Esophagus muscularis mucosa (tissue), 4 donors: ENCODE results near the gene RETREG3. TPM values are rescaled to one million over a fixed set of nuclear protein-coding genes. Genes with fewer than 3 reads are reported as not detected.

Source experiments
- DNase-seq: peaks from one replicate; pipeline ENCODE4 v3.0.0-alpha.2; 2017; ENCODE audit errors: extremely low spot score
- H3K27ac ChIP-seq, 4 donors: fragments of 200-600 bp; sonication (generic); replicated peaks in 1 of 4; 1 replicate in 3 of 4; 2 replicates in 1 of 4; pipeline ENCODE4 v1.5.1; 2016 to 2019; ENCODE audit warnings: mild to moderate bottlenecking in 1 of 4
- H3K27me3 ChIP-seq, 4 donors: fragments of 200-600 bp; sonication (generic); one replicate each; pipeline versions ENCODE4 v1.5.1 to v1.6.0; 2016 to 2019
- H3K36me3 ChIP-seq, 4 donors: fragments of 200-600 bp; sonication (generic); one replicate each; pipeline ENCODE4 v1.5.1; 2016 to 2019
- H3K4me1 ChIP-seq, 4 donors: fragments of 200-600 bp; sonication (generic); one replicate each; pipeline ENCODE4 v1.5.1; 2016 to 2019
- H3K4me3 ChIP-seq, 4 donors: fragments of 200-600 bp; sonication (generic); 1 replicate in 2 of 4; 2 replicates in 2 of 4; pipeline ENCODE4 v1.5.1; 2016 to 2019; ENCODE audit warnings: mild to moderate bottlenecking in 4 of 4, moderate library complexity in 1 of 4
- H3K9me3 ChIP-seq, 4 donors: fragments of 200-600 bp; sonication (generic); 1 replicate in 3 of 4; 2 replicates in 1 of 4; pipeline ENCODE4 v1.5.1; 2016 to 2019
- EP300 ChIP-seq: sonication (generic); formaldehyde crosslinking; IDR thresholded peaks from one replicate; pipeline ENCODE4 v1.6.1; 2017; ENCODE audit warnings: antibody characterized with exemption
- POLR2A ChIP-seq: fragments of 450-650 bp; IDR thresholded peaks from one replicate; pipeline ENCODE4 v1.6.1; 2017; ENCODE audit warnings: antibody characterized with exemption, moderate library complexity, mild to moderate bottlenecking, low read depth
- POLR2AphosphoS5 ChIP-seq, 2 donors: sonication (generic); formaldehyde crosslinking; IDR thresholded peaks; one replicate each; pipeline ENCODE4 v1.6.1; 2017; ENCODE audit warnings: antibody characterized with exemption in 2 of 2
- WGBS: methylation state at CpG from one replicate; pipeline ENCODE4 v1.1.5; 2018; 5-methylcytosine and 5-hydroxymethylcytosine counted together
- intact Hi-C: fragments of 100-400 bp; cut with DNase I; formaldehyde crosslinking; loops from one replicate; pipeline ENCODE4 v1.15.1; 2023
- total RNA-seq, 4 donors: library from RNA; depleted of rRNA; stranded (reverse); fragments of >200 nt; gene quantifications; one replicate each; pipeline versions ENCODE4 v1.1.0 to v1.2.1, GENCODE V29; 2016
- TF ChIP-seq, protein P1 (sequence below), 3 experiments: fragments of 200-600 bp in 2 of 3; fragments of 450-650 bp in 1 of 3; sonication (generic) in 2 of 3; IDR thresholded peaks; one replicate each; pipeline ENCODE4 v1.5.1; 2017 to 2019; ENCODE audit warnings: antibody characterized with exemption in 3 of 3, mild to moderate bottlenecking in 2 of 3, moderate library complexity in 1 of 3

RETREG3 gene
- total RNA-seq, 4 donors from 2014 or later, result 42.7 to 93.3 (median 57.0) TPM

DNA sequence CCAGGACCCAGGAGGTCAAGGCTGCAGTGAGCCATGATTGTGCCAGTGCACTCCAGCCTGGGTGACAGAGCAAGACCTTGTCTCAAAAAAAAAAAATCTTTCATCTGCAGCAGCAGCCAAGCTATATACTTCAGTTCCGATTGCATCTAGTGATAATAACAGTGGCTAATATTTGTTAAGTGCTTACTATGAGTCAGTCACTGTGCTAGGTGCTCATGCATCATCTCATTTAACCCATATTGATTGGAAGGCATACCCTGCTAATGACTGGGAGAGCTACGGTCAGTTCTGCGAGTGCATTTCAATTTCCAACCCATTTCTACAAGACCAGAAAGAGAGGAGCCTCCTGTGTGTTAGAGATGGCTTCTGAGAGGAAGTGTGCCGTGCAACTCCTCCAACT lies 42.2 kb upstream of the RETREG3 start:
- intact Hi-C loops, result no loop called here
- Histone ChIP-seq H3K4me3 (no peak overlapping the region), H3K27ac (no peak overlapping the region), H3K36me3 (no peaks in the 10 kb centered on the region), H3K4me1 (peaks cover 7 to 18% (median 16%) of the 10 kb centered on the region in 4 donors), H3K9me3 (no peaks in the 10 kb centered on the region), H3K27me3 (no peaks in the 10 kb centered on the region)
- DNase-seq, result no peak
- WGBS, result 83% methylated on average over 4 of the region's 4 CpGs
- TF ChIP-seq EP300, result no peak
- TF ChIP-seq, protein P1, sequence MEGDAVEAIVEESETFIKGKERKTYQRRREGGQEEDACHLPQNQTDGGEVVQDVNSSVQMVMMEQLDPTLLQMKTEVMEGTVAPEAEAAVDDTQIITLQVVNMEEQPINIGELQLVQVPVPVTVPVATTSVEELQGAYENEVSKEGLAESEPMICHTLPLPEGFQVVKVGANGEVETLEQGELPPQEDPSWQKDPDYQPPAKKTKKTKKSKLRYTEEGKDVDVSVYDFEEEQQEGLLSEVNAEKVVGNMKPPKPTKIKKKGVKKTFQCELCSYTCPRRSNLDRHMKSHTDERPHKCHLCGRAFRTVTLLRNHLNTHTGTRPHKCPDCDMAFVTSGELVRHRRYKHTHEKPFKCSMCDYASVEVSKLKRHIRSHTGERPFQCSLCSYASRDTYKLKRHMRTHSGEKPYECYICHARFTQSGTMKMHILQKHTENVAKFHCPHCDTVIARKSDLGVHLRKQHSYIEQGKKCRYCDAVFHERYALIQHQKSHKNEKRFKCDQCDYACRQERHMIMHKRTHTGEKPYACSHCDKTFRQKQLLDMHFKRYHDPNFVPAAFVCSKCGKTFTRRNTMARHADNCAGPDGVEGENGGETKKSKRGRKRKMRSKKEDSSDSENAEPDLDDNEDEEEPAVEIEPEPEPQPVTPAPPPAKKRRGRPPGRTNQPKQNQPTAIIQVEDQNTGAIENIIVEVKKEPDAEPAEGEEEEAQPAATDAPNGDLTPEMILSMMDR (IDR thresholded peaks at IDR 0.05), result no peak
- no peak for TF ChIP-seq POLR2A
- no peak for TF ChIP-seq POLR2AphosphoS5 (IDR thresholded peaks at IDR 0.05)

GRCh38 chr17:42647778-42648177 lies 38.6 kb upstream of the RETREG3 start:
- Histone ChIP-seq H3K4me1 (no peaks in the 10 kb centered on the region), H3K27me3 (no peaks in the 10 kb centered on the region), H3K9me3 (no peaks in the 10 kb centered on the region), H3K27ac (no peak overlapping the region), H3K4me3 (no peak overlapping the region), H3K36me3 (no peaks in the 10 kb centered on the region)
- TF ChIP-seq EP300 (no peak), POLR2AphosphoS5 (IDR thresholded peaks at IDR 0.05) (no peak), POLR2A (no peak)
- TF ChIP-seq, protein P1 (IDR thresholded peaks at IDR 0.05), result no peak
- intact Hi-C loops, result no loop called here
- 87% methylated on average over 5 of the region's 5 CpGs for WGBS
- DNase-seq, result no peak

- no peaks in the 10 kb centered on the region for H3K4me1 ChIP-seq
- no peak for TF ChIP-seq POLR2A
- TF ChIP-seq, protein P1 (IDR thresholded peaks at IDR 0.05), result no peak
- no peak for TF ChIP-seq POLR2AphosphoS5 (IDR thresholded peaks at IDR 0.05)
- TF ChIP-seq EP300, result no peak
- H3K4me3 ChIP-seq, result no peak overlapping the region
- H3K27ac ChIP-seq, result no peak overlapping the region
- H3K27me3 ChIP-seq, result no peaks in the 10 kb centered on the region
- WGBS, result 42% methylated on average over 2 of the region's 2 CpGs
- intact Hi-C loops, result no loop called here
- DNase-seq, result no peak
- no peaks in the 10 kb centered on the region for H3K9me3 ChIP-seq
- no peaks in the 10 kb centered on the region for H3K36me3 ChIP-seq
These were observed 33.2 kb upstream of the RETREG3 start for GRCh38 chr17:42642336-42642735.

- DNase-seq, result no peak
- no peak for TF ChIP-seq POLR2AphosphoS5 (IDR thresholded peaks at IDR 0.05)
- TF ChIP-seq POLR2A, result no peak
- no peak for TF ChIP-seq EP300
- TF ChIP-seq, protein P1 (IDR thresholded peaks at IDR 0.05), result no peak
- Histone ChIP-seq H3K27me3 (no peaks in the 10 kb centered on the region), H3K36me3 (no peaks in the 10 kb centered on the region), H3K9me3 (no peaks in the 10 kb centered on the region), H3K27ac (no peak overlapping the region), H3K4me1 (no peaks in the 10 kb centered on the region), H3K4me3 (no peak overlapping the region)
- 92% methylated on average over 4 of the region's 4 CpGs for WGBS
- intact Hi-C loops, result no loop called here
These were observed 30.9 kb upstream of the RETREG3 start for GRCh38 chr17:42640121-42640520.

DNA sequence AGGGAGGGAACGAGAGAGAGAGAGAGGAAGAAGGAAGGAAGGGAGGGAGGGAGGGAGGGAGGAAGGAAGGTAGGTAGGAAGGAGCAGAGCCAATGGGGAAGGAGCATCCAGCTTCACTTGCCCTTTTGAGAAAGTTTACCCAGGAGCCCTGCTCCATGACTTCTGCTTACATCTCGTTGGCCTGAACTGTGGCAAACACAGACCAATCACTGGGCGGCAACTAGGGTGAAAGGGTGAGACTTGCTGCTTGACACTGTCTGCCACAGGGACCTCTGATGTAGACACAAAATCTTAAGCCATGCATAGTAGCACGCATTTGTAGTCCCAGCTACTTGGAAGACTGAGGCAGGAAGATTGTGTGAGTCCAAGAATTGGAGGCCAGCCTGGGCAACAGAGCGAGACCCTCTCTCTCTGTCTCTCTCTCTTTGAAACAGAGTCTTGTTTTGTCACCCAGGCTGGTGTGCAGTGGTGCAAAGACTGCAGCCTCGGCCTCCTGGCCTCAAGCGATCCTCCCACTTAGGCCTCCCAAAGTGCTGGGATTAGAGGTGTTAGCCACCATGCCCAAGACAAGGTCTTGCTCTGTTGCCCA lies 30.4 kb upstream of the RETREG3 start:
- H3K36me3 ChIP-seq, result no peaks in the 10 kb centered on the region
- WGBS, result 80% methylated on average over 6 of the region's 7 CpGs
- no peaks in the 10 kb centered on the region for H3K9me3 ChIP-seq
- TF ChIP-seq, protein P1 (IDR thresholded peaks at IDR 0.05), result no peak
- no peak for TF ChIP-seq POLR2AphosphoS5 (IDR thresholded peaks at IDR 0.05)
- no peak for TF ChIP-seq EP300
- no peak for TF ChIP-seq POLR2A
- no peaks in the 10 kb centered on the region for H3K27me3 ChIP-seq
- intact Hi-C loops, result no loop called here
- no peak overlapping the region for H3K27ac ChIP-seq
- no peaks in the 10 kb centered on the region for H3K4me1 ChIP-seq
- no peak for DNase-seq
- H3K4me3 ChIP-seq, result no peak overlapping the region
